NCI-H2029 (cell line): ENCODE results near the gene MARK2.

Source experiments
- DNase-seq: peaks from one replicate; lab custom pipeline; 2025; lab: John Stamatoyannopoulos, UW

The MARK2 gene

DNA sequence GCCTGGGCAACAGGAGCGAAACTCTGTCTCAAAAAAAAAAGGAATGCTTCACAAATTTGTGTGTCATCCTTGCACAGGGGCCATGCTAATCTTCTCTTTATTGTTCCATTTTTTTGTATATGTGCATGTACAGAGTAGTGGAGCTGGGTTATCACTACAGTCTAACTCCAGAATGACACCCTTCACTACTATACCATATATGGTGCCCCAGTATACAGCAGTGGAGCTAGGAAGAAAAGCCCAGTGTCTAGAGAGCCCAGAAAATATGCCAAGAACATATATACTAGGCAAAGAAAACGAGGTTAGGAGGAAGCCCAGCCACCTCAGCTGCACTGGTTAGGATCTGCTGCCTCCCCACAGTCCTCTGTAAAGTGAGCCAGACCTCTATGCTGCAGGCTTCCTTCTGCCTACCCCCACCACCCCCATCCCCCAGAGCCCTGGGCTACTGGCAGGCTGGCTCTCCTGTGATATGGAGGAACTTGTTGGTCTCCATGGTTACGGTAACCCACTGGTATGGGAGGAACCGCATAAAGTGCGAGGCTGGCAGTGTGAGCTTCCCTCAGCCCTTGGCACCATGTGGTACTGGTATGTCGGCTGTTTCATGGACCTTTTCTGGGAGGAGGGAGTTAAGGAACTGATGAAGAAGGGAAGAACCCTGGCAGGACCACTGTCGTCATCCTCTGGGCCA is 43.8 kb downstream of the MARK2 start:
- no peak for DNase-seq

DNA sequence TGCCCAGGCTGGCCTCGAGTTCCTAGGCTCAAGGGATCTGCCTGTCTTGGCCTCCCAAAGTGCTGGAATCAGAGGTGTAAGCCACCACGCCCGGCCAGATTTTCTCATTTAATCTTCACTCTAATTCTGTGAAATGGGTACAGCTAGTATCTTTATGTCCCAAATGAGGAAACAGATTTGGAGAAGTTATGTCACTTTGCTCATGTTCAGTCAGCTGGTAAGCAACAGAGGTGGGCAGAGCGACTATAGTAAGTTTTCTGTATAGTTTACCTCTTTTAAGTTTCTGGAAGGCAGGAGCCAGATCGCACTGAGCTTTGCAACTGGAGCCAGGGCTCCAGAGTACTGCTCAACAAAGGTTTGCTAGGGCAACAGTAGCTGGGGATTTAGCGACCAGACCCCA is 44.9 kb downstream of the MARK2 start:
- DNase-seq = no peak

DNA sequence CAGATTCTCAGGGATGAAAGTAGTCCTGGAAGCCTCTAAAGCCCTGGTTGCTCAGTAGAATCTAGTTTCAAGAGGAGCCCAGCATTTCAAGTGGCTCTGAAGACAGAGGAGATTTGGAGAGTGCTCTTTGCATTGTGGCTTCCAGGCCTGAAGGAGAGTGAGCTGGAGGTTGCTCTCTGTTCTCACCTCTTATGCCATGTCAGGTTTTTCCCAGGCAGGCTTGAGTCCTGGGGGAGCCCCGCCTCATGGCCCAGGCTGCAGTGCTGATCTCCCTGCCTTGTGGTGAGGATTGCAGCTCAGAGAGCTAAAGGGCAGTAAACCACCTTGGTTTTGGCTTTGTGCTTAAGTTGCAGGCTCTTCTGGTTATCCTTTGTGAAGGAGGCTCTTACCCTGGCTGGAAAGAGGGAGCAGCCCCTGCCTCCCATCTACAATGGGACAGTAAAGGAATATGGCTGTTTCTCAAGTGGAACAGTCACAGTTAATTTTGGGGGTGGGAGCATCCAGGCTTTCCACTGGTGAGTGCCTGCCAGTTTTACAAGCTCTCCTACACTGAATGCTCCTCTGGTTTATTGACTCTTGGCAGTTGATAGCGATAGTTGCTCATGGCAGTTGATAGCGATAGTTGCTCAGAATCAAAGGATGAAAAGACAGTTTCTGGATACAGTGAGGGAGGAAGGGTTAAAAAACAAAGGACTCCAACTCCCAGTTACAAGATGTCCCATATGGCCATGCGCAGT is 45.5 kb downstream of the MARK2 start:
- peak; percentile 9 for DNase-seq

DNA sequence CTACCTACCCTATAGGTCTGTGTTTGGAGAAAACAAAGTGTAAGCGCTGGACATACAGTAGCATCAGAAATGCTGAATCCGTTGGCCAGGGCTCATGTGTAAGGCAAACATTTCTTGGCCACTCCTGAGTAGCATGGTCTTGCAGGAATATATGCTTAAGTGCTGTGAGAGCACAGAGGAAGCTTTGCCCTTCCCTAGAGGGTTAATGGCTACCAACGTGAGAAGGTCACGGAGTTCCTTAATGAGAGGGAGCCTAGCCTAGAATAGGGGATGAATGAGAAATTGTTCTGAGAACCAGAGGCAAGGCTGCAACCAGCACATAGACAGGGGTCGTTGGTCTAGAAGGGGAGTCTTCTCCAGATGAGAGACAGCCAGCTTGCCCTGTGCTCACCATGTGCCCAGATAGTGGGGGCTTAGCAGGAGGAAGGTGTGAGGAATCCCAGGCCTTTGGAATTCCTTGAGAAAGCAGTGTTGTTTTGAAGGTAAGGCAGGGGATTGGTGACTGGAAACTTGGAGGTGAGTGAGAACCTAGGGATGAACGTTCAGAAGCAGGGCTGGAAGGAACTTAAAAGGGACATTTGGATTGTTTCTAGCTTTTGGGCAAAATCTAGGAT is 48.6 kb downstream of the MARK2 start:
- DNase-seq = no peak

DNA sequence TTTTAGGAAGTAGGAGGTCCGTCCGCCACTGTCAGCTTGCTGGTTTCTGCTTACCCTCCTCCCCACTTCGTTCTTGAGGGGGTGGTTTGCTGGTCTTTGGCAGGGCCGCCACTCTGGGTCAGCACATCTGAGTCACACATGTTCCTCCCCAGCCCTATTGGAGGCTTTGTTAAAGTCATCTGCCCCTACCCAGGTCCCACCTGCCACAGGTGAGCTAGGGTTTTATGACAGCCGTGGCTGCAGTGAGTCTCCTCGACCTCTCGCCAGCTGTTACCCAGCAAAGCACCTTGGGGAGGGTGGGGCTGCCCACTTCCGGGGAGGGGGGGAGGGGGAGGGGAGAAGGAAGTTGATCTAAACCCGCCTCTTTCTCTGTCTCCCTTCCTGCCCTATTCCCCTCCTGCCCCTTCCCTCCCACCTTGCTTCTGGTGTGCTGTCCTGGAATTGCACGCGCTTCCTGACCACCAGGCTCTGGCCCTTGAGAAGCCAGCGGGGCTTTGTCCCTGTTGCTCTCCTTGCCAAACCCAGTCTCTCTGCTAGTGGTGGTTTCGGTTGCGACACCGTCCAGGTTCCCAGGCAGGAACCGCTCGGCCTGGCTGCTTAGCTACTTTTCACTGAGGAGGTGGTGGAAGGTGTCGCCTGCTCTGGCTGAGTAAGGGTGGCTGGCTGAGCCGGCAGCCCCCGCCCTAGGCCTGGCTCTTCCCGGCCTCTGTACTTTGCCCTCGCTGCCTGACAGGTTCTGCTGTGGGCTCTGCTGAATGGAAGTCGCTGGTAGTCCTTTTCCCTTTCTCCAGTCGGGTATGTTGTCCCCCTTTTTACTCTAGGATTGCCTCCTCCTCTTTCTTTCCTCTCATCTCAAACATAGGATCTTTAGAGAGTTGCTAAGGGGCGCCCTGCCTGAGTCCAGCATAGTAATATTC is 49.5 kb downstream of the MARK2 start:
- peak; percentile 93 for DNase-seq

GRCh38 chr11:63889344-63889743 is 50.4 kb downstream of the MARK2 start:
- no peak for DNase-seq

- no peak for DNase-seq
Observed at GRCh38 chr11:63890368-63890767, 51.5 kb downstream of the MARK2 start.

- no peak for DNase-seq
Observed at GRCh38 chr11:63892228-63892627, 53.3 kb downstream of the MARK2 start.

DNA sequence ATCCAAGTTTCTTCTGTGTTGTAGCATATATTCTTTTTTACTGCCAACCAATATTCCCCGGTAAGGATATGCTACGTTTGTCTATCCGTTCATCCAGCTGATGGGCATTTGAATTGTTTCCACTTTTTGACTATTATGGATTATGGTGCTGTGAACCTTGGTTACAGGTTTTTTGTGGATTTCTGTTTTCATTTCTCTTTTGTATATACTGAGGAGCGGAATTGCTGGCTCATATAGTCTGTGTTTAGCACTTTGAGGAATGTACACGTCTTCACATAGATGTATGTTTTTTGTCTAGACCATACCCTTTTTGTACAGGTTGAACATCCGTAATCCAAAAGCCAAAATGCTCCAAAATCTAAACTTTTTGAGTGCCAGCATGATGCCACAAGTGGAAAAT is 54.4 kb downstream of the MARK2 start:
- no peak for DNase-seq

DNA sequence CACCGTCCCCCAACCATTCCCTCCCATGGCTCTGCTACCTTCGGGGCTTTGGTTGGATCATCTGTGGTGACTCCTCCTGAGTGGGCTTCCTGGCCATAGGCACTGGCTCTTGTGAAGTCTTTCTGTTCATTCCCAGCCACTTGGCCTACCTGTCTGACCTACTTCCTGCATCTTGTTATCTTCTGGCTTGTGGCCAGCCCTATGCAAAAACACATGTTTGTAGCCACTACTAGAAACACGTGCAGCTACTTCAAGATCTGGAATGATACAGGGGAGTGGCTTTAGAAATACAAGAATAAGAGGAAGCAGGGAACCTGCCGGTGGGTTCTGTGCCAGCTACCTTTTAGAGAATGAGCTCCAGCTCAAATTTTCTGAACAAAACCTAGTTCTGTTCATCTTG is 57.2 kb downstream of the MARK2 start:
- DNase-seq = peak; percentile 71

DNA sequence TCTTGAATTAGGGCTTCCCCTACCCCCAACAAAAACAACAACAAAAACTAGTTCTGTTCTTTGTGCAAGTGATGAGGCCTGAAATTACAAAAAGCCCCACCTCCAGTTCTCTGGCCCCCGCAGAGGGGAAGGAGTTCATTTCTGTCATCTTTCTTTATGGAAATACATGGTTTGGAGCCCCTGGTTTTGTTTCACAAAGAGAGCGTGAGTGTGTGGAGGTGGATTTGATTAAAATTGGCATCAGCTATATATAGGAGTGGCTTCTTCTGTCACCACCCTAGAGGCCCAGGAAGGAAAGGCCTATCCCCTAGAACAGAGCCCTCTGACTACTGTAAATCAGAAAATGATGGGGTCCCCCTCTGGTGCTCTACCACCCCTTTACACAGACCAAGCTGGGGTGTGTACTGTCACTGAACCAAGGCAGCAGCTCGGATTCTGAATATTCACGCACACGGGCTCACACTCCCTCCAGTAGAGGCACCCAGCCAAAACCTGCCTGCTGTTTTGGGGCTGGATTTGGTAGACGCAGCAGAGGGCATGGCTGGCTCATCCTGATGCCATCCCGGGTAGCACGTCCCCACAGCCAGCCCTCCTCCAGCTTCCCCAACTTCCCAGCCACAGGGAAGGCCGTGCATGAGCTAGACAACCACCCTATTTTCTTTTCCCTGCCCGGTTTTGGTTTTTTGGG is 58.7 kb downstream of the MARK2 start:
- no peak for DNase-seq

DNA sequence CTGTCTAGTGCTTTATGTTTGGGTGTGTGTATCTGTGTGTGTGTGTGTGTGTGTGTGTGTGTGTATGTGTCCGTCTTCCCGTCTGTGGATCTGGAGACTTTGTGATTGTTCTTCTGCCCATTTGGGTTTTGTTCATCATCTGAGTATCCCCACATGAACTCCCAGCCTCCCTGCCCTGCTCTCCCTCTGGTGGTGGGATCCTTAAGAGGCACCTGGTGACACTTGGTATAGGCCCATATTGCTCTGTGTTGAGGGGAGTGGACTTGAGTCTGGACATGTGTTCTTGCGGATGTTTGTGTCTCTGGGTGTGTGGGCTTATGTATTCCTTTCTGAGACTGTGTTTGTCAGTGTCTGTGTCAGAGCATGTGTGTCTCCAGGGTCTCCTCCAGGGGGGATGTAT is 62.8 kb downstream of the MARK2 start:
- DNase-seq = no peak

GRCh38 chr11:63903884-63904283 is 65.0 kb downstream of the MARK2 start:
- DNase-seq = no peak

DNA sequence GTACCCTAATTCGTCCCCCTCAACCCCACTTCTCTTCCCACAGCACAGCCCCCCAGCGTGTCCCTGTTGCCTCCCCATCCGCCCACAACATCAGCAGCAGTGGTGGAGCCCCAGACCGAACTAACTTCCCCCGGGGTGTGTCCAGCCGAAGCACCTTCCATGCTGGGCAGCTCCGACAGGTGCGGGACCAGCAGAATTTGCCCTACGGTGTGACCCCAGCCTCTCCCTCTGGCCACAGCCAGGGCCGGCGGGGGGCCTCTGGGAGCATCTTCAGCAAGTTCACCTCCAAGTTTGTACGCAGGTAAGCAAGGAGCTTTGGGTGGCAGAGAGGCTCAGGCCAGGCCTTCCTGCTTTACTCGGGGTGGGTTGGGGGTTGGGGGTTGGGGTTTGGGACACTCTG is 65.8 kb downstream of the MARK2 start:
- no peak for DNase-seq

- no peak for DNase-seq
Observed at GRCh38 chr11:63905179-63905578, 66.3 kb downstream of the MARK2 start.

GRCh38 chr11:63906087-63906486 is 67.2 kb downstream of the MARK2 start:
- DNase-seq = no peak

GRCh38 chr11:63906585-63906984 is 67.7 kb downstream of the MARK2 start:
- DNase-seq = no peak

DNA sequence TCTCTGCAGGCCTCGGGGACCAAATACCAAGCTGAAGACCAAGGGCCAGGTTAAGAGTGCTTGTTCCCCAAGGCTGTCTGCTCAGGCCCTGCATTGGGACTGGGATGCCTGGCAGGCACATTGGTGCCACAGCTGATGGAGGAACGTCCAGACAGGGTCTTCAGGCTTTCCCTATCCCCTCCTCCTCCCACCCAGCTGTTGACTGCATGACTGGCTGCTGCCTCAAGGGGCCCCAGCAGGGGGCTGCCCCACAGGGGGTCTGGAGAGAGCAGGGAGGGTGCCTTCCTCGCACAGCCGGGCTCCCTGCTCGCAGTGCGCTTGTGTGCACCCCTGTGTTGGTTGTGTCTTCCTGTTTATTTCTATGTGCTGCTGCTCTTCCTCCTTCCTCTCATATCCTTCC is 68.2 kb downstream of the MARK2 start:
- DNase-seq = no peak

DNA sequence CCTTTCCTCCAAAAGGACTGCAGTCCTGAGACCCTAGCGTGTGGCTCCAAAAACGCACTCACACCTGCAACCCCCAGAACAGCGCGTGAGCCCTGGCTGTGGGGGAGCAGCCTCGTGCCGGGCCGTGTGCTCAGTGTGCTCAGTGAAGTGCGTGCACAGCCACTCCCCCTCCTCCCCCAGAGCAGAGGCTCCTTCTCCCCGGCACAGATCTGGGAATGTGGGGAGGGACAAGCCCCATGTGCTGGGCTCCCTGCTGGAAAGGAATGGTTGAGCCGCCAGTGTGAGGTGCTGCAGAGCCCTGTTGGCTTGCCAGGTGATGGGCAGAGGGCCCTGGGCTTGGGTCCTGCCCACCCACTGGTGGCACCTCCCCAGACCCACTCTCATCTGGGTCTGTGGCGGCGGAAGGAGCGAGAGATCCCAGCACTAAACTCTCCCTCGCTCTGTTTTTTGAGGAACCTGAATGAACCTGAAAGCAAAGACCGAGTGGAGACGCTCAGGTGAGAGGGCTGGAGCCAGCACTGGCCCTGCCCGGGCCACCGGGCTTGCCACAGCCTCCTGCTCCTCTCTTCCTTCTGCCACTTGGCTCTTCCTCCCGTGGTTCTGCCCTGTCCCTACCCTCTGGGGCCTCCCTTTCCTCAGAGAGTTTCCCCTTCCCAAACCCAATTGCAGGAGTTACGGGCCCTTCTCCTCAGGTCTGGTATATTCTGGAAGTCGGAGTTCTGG is 69.1 kb downstream of the MARK2 start:
- DNase-seq = no peak

DNA sequence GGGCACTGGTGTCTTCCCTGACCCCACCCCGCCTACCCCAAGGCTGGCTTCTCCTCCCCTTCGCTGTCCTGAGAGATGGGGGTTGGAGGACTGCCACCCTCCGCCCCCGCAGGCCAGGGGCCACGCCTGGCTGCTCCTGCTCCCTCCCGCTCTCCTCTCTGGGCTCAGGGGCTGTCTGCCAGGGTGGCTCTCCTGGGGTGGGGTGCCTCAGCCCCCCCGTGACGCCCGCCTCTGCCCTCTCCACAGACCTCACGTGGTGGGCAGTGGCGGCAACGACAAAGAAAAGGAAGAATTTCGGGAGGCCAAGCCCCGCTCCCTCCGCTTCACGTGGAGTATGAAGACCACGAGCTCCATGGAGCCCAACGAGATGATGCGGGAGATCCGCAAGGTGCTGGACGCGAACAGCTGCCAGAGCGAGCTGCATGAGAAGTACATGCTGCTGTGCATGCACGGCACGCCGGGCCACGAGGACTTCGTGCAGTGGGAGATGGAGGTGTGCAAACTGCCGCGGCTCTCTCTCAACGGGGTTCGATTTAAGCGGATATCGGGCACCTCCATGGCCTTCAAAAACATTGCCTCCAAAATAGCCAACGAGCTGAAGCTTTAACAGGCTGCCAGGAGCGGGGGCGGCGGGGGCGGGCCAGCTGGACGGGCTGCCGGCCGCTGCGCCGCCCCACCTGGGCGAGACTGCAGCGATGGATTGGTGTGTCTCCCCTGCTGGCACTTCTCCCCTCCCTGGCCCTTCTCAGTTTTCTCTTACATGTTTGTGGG is 69.9 kb downstream of the MARK2 start:
- DNase-seq = no peak
